Kasumi-1 (cell line): Measurements from ENCODE around the gene ORAI2.
"Not testable (repeated sequence)": the region's sequence is repeated elsewhere in the genome, so short reads cannot be mapped to it uniquely, and the experiment has no call there.

Source experiments
- DNase-seq, 2 experiments: peaks; one replicate each; lab custom pipeline; 2025; lab: John Stamatoyannopoulos, UW

The ORAI2 gene

DNA sequence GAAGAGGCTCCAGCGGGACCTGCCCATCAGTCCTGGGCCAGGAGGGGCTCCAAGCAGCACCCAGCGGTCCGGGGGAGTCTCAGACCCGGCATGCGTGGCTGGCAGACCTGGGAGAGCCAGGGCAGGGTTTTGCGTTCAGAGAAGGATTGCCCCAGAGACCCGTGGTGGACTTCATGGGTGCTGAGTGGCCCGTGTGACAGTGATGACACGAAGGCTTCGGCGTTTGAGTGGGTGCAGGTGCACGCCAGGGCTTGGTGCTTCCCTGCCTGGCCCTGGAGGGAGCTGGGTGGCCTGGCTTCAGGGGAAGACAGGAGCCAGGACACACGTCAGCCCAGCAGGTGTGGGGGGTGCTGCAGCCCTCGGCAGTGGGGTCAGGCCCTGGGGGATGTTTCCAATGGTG is 13.9 kb downstream of the ORAI2 start:
- no peak for DNase-seq

DNA sequence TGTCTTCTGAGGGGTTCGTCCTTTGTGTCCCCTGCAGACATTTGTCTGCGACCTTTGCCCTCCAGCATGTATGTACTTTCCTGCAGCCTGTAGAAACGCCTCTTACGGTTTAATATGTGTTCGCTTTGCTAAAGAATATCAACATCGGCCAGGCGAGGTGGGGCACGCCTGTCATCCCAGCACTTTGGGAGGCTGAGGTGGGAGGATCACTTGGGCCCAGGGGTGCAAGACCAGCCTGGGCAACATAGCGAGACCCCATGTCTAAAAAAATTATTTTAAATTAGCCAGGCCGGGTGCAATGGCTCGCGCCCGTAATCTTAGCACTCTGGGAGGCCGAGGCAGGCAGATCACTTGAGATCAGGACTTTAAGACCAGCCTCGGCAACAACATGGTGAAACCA is 15.8 kb downstream of the ORAI2 start:
- no peak for DNase-seq

DNA sequence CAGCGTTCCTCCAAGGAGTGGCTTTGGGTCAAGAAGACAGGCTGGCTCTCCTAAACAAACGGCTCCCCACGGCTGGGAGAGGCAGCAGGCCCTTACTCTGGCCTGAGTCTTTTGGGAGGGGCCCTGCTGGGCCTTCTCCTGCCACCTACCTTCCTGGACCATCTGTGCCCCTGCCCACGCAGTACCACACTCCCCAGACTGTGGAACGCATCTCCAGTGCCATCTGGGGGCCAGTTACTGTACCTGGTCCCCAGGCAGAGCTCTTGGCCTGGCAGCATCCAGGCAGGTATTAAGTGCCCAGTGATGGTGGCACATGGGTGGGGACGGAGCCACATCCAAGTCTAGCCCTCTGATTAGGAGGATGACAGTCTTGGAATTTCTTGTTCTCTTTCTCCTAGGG is 16.9 kb downstream of the ORAI2 start:
- no peak for DNase-seq

DNA sequence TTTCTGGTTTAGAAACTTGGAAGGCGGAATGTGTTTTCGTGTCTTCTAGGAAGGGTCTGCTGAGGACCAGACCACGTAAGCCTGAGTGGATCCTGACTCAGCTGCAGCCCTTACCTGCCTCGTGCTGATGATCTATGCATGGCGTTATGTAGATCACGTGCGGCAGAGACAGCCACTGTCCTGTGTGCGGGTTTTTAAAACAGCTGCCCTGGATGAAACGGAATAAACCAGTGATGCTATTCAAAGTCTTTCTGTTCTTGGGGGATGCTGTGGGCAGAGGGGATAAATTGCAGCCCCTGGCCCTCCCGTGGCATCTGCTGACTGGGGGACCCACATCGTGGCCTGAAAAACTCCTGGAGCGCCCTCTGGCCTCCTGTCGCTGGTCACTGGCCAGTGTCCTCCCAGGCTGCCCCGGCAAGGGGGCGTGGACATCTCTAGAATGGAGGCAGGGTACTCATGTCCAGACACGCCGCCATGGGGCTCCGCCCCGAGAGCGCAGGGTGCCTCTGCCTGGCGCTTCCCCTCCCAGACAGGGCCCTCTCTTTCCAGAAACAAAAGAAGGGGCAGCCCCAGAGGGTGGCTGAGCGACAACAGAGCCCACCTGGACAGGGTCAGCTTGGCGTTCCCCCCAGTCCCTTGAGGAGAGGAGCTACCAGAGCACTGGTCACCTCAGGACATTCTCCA is 18.1 kb downstream of the ORAI2 start:
- no peak for DNase-seq

DNA sequence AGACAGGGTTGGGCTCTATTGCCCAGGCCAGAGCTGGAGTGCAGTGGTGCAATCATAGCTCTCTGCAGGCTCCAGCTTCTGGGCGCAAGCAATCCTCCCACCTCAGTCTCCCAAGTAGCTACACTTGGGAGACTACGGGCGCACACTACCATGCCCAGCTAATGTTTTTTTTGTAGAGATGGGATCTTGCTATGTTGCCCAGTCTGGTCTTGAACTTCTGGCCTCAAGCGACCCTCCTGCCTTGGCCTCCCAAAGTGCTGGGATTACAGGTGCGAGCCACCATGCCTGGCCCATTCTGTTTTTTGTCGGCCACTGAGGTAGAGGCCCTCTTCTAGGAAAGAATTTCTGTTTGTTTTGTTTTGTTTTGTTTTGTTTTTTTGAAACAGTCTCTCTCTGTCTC is 19.1 kb downstream of the ORAI2 start:
- no peak for DNase-seq

DNA sequence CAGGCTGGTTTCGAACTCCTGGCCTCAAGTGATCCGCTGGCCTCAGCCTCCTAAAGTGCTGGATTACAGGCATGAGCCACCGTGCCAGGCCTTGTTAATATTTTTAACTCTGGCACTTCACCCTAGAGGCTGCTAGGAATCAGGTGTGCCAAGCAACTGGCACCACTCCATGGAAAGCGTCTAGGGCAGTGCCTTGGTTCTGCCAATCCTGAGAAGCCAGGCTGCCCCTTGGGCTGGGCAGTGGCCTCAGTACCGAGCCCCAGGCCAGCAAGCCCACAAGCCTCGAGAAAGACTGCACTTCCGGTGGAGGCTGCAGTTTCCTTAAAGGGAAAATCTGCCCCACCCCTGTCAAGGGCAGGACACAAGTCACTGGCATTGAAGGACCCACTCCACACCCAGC is 19.9 kb downstream of the ORAI2 start:
- DNase-seq: no peak

DNA sequence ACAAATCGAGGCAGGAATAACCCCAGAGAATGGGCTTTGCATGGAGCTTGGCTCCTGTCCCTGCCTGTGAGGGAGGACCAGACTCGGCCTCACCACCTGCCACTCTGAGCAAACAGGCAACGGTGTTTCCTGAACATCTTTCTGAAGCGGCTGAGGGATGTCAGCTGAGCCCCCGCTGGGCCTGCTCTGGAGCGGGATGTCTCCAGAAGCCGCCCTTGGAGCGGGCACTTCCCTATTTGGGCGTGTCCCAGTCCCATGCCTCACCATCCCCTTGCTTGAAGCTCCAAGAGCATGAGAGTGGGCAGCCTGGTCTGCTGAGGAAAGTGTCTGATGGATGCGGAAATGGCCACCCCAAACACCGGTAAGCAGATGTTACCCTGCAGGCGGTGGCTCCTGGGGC is 21.1 kb downstream of the ORAI2 start:
- DNase-seq: no peak

DNA sequence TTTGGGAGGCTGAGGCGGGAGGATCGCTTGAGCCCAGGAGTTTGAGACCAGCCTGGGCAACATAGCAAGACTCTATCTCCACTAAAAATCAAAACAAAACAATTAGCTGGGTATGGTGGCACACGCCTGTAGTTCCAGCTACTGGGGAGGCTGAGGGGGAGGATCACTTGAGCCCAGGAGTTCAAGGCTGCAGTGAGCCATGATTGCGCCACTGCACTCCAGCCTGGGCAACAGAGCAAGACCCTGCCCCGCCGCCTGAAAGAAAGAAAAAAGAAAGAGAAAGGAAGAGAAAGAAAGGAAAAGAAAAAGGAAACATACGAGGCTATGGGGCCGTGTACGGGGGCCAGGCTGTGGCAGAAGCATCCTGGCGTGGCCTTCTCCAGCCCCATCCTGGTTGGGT is 21.6 kb downstream of the ORAI2 start:
- DNase-seq: not testable (repeated sequence)

DNA sequence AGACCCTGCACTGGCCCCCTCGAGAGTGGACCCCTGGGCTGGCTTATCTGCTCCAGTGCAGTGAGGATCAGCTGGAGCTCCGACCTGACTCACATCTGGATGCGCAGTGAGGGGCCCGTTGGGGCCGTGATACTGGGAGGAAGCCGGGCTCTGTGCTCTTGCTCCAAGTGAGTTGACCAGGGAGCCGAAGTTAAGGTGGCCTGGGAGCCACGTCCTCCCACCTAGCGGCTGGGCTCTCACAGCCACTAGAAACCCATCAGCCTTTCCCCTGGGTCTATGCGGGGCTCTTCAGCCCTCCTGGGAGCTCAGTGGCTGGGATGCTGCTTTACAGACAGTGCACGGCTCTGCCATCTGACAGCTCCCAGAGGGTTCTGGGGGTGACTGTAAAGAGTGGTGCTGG is 22.2 kb downstream of the ORAI2 start:
- no peak for DNase-seq

DNA sequence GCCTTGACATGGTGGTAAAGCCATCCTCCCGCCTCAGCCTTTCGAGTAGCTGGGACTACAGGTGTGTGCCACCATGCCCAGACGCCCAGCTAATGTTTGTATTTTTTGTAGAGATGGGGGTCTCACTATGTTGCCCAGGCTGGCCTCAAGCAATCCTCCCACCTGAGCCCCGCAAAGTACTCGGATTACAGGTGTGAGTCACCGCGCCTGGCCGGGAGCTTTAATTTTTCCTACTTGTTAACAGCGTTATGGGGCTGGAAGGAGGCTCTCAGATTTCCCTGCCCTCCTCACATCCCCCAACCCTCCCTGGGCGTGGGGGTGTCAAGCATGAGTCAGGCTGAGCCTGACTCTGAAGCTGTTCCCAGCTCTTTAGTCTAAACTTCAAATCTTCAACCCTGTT is 23.0 kb downstream of the ORAI2 start:
- DNase-seq: no peak

DNA sequence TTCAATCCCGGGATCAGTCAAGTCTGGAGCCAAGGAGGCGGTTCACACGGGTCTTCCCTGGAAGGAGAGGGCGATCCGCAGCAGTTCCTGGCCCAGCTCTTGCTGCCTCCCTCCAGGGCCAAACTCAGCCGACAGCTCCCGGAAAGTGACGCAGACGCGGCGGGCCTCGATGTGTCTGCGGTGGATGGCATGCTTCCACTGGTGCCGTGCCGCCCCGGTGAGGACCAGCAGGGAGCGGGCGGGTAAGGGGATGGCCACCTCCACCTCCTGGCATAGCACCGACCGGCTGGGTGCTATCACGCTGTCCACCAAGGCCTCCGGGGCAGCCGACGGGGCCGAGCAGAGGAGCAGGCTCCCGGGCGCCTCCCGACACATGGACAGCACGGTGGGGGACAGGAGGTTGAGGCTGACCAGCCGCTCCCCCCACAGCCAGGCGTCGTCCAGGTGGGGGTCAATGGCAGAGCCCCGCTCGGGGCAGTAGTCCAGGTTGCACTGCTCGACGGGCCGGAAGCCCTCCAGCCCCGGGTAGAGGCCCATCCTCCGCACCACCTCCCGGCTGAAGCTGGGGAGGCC is 24.1 kb downstream of the ORAI2 start:
- DNase-seq: no peak

DNA sequence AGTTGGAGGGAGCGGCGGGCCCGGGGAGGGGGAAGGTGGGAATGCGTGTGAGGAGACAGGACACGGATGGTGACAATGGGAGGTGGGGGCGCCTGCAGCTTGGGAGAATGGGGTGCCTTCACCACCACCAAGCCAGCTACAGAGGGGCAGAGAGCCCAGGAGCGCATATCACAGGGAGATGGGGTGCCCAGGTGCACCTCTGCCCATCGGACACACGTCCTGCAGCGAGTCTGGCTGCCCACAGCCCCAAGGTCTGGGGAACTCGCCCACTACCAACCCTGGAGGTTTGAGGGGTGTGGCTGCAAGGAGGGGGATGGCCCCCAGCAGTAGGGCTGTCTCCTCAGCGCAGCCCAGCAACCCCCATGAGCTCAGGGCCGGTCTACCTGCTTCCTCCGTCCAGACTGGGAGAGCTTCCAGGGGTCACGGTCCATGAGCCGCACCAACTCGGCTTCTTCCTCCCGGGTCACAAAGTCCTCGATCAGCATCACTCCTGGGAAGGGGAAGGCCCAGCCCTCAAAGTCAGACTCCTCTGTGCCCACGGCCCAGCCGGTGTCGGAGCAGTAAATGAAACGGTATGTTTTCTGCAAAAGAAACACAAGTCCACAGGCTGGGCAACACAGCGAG is 26.0 kb downstream of the ORAI2 start:
- no peak for DNase-seq

DNA sequence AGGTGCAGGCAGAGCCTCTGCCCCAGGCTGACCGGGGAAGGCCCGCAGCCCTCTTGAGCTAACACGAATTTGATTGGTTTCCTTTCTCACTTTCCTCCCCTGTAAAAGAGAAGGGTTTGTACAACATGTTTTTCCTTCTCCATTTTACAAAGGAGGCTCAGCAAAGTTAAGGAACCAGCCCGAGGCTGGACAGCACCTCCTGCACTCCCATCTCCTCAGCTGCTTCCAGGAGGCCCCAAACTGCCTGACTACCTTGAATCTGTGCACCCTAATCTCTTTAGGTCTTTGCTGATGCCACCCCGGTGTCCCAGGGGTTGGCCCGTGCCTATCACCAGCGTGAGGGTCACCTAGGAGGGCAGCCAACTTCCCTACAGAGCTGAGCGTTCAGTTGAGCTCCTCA is 27.1 kb downstream of the ORAI2 start:
- DNase-seq: no peak

DNA sequence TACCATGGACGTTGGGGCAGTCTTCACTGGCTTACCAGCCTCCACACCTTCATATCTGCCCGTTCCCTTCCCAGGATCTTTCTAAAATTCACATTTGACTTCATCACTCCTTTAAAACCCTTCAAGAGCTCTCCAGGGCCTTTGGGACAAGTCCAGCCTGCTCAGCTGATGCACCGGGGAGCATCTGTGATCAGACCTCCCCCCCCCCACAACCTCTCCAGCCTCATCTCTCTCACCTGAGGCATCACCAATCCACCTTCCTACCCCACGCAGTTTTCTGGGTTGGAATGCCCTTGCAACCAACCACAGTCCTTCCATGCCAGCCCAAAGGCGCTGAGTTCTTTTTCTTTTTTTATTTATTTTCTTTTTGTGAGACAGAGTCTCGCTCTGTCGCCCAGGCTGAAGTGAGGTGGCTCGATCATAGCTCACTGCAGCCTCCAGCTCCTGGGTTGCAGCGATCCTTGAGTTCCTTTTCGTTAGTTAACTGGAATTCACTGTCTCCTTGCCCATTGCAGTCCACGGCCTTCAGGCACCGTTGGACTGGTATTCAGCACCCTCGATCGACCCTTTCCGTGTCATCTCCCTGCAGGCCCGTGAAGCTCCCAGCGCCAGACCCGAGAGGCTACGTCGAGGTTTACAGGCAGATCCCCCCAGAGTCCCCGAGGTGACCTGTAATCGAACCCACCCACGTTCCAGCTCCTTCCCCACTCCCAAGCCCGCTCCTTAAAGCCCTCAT is 30.6 kb downstream of the ORAI2 start:
- peak in 1 of 2 experiments; percentile 28 for DNase-seq

DNA sequence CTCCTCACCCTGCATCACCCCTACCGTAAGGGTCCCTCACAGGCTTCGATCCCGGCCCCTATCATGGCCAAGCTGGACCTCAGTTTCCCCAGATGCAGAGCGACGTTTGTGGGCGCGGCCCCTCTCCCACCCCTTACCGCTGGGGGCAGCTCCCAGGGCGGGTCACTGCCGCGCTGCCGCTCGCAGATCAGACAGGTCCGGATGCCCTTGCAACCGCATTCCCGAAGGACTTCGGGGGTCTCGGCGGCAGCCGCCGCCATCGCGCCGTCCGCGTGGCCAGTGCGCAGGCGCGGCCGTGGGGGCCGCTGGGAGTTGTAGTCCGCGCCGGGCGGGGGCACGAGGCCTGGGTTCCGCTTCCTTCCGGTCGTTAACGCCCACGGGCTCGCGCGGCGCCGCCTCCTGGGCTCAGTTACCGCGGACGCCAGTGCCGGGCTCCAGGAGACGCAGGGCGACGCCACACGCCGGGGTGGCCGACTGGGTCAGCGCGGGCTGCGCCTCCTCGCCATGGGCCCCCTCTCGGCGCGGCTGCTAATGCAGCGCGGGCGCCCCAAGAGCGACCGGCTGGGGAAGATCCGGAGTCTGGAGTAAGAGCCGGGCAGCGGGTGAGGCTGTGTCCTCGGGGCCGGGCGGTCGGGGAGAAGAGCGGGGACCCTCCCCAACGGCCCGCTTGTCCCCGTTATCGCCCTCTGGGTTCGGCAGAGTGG is 31.4 kb downstream of the ORAI2 start, which contains the start of the genes ALKBH4 and LRWD1:
Gene ALKBH4, minus strand, starts transcription at position 287 of the 704 bp plus-strand sequence. Its CDS starts 27 bp downstream, at position 260.
Gene LRWD1, plus strand, starts transcription at position 408 of the 704 bp plus-strand sequence. Its CDS starts 97 bp downstream, at position 505.
- DNase-seq: peak; percentile 83 to 84

DNA sequence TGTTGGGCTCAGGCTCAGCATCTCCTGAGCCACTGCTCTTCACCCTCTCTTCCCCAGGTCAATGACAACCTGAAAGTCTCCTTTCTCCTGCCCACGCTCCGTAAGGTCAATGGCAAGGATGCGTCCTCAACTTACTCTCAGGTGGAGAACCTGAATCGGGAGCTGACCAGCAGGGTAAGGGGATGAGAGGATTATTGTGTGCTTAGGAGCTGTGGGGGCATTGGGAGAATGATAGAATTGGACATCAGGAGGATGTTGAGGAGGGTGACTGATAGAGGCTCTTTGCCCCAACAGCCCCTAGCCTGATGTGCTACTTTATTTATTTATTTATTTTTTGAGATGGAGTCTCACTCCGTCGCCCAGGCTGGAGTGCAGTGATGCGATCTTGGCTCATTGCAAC is 32.7 kb downstream of the ORAI2 start:
- DNase-seq: no peak

DNA sequence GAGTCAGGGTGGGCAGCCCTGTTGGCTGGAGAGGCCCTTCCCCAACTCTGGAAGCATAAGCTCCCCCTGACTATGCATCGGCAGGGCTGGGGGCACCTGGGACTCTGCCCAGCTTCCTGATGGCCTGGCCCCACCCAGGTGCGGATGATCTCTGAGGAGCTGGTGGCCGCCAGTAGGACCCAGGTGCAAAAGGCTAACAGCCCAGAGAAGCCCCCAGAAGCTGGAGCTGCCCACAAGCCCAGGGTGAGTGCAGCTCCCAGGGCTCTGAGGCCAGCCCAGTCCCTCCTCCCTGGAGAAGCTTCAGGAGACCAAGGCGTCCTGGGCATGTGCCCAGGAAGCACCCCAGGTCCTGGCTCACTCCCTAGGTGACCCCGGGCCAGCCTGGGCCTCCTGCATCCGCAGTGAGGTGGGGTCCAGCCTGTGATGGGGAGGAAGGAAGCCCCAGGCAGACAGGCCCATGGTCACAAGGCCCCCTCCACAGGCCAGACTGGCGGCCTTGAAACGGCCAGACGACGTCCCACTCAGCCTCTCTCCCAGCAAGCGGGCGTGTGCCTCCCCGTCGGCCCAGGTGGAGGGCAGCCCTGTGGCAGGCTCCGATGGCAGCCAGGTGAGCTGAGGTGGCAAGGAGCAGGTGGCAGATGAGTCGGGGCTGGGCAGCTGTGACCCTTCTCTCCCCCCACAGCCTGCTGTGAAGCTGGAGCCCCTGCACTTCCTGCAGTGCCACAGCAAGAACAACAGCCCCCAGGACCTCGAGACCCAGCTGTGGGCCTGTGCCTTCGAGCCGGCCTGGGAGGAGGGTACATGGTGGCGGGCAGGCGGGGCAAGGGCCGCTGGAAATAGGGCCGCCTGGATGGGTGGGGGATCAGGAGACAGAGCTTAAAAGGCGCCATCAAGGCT is 34.5 kb downstream of the ORAI2 start:
- DNase-seq: no peak

DNA sequence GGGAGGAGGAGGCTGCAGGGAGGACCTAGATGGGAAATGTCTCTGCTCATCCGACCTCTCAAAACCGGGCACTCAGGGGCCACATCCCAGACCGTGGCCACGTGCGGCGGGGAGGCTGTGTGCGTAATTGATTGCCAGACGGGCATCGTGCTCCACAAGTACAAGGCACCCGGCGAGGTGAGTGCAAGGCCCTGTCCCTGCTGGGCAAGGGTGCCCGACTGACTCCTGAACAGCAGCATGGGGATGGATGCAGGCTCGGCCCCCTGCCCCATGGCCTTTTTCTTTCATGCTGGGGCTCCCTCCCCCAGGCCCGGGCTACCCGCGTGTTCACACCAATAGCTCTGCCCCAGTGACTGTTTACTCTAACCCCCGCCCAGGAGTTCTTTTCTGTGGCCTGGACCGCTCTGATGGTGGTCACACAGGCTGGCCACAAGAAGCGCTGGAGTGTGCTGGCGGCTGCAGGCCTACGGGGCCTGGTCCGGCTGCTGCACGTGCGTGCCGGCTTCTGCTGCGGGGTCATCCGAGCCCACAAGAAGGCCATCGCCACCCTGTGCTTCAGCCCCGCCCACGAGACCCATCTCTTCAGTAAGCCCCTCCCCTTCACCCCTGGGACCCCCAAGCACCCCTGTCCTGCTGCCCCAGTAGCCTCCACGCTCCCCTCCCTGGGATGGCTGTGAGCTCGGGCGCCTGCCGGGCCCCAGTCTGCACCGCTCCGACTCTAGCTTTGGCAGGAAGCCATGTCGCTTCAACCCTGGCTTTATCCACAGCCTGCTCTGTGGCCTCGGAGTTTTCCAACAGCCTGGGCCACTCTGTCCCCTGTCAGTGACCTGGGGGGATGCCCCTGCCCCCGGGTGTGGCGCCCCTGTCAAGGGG is 35.3 kb downstream of the ORAI2 start:
- DNase-seq: no peak

DNA sequence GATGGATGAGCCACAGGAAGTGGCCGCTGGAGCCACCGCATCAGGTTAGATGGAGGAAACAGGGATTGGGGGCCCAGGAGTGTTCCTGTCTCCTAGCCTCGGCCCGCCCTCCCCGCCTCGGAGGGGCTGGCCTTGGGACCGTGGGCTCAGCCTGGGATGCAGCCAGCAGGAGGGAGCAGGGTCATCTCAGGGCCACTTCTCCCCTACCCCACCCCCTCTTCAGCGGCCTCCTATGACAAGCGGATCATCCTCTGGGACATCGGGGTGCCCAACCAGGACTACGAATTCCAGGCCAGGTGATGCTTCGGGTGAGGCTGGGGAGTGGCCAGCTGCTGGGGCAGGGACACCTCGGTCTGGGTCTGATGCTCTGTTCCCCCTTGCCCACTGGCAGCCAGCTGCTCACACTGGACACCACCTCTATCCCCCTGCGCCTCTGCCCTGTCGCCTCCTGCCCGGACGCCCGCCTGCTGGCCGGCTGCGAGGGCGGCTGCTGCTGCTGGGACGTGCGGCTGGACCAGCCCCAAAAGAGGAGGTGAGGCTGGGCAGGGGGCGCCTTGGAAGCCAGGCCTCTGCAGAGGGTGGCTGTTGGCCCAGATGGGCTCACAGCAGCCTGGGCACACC is 36.1 kb downstream of the ORAI2 start:
- DNase-seq: no peak
